Measurements from ENCODE around the gene CLPTM1L.
A peak's percentile ranks its signal among the peaks of the same experiment; 100 is the strongest.
"Not testable (repeated sequence)": the region's sequence is repeated elsewhere in the genome, so short reads cannot be mapped to it uniquely, and the experiment has no call there.

The CLPTM1L gene

GRCh38 chr5:1359031-1359645, 14.2 kb upstream of the CLPTM1L start:
- DNase-seq: no peak

GRCh38 chr5:1358726-1359025, 13.8 kb upstream of the CLPTM1L start:
- DNase-seq: no peak

GRCh38 chr5:1357946-1358725, 13.2 kb upstream of the CLPTM1L start:
- no peak for DNase-seq

GRCh38 chr5:1356873-1357787, 12.2 kb upstream of the CLPTM1L start:
- no peak for DNase-seq

- no peak for DNase-seq
Measured at GRCh38 chr5:1354576-1354975, 9.7 kb upstream of the CLPTM1L start.

- DNase-seq: no peak
Measured at GRCh38 chr5:1352231-1353219, 7.6 kb upstream of the CLPTM1L start.

- no peak for DNase-seq
Measured at GRCh38 chr5:1351156-1351555, 6.3 kb upstream of the CLPTM1L start.

GRCh38 chr5:1349246-1349645, 4.3 kb upstream of the CLPTM1L start:
- no peak for DNase-seq

GRCh38 chr5:1348986-1349245, 4.0 kb upstream of the CLPTM1L start:
- no peak for DNase-seq

- DNase-seq: no peak
Measured at GRCh38 chr5:1347571-1347970, 2.7 kb upstream of the CLPTM1L start.

GRCh38 chr5:1346627-1347440, 1.9 kb upstream of the CLPTM1L start:
- no peak for DNase-seq

- DNase-seq: no peak
Measured at GRCh38 chr5:1345876-1346626, 1.2 kb upstream of the CLPTM1L start.

- no peak for DNase-seq
Measured at GRCh38 chr5:1343931-1344901, 683 bp downstream of the CLPTM1L start.

- no peak for DNase-seq
Measured at GRCh38 chr5:1343315-1343751, 1.6 kb downstream of the CLPTM1L start.

GRCh38 chr5:1342711-1343110, 2.2 kb downstream of the CLPTM1L start:
- not testable (repeated sequence) for DNase-seq

- no peak for DNase-seq
Measured at GRCh38 chr5:1342268-1342667, 2.6 kb downstream of the CLPTM1L start.

GRCh38 chr5:1341863-1342262, 3.0 kb downstream of the CLPTM1L start:
- DNase-seq: no peak

- peak; percentile 51 for DNase-seq
Measured at GRCh38 chr5:1339818-1340210, 5.1 kb downstream of the CLPTM1L start.

- DNase-seq: not testable (repeated sequence)
Measured at GRCh38 chr5:1339139-1339817, 5.6 kb downstream of the CLPTM1L start.
